Measurements from ENCODE around the gene AIMP1.

The AIMP1 gene

DNA sequence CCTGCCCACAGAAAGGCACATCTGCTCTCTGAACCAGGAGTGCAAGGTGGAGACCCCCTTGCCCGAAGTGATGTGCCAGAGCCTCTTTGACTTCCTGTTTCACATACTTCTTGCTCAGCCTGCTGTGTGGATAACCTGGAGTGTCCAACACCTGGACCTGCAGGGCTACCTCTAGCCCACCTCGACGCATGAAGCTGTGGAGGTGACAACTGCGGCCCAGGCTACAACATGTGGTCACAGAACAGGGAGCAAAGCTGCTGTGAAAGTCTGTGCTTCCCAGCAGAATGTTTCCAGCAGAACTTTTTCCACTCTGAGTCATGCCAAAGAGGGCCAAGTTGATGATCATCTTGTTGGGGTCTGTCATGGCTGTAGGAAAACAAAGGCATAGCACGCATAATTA, 50.7 kb downstream of the AIMP1 start:
- TF ChIP-seq, protein P1, sequence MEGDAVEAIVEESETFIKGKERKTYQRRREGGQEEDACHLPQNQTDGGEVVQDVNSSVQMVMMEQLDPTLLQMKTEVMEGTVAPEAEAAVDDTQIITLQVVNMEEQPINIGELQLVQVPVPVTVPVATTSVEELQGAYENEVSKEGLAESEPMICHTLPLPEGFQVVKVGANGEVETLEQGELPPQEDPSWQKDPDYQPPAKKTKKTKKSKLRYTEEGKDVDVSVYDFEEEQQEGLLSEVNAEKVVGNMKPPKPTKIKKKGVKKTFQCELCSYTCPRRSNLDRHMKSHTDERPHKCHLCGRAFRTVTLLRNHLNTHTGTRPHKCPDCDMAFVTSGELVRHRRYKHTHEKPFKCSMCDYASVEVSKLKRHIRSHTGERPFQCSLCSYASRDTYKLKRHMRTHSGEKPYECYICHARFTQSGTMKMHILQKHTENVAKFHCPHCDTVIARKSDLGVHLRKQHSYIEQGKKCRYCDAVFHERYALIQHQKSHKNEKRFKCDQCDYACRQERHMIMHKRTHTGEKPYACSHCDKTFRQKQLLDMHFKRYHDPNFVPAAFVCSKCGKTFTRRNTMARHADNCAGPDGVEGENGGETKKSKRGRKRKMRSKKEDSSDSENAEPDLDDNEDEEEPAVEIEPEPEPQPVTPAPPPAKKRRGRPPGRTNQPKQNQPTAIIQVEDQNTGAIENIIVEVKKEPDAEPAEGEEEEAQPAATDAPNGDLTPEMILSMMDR (IDR thresholded peaks at IDR 0.05; ENCODE audit: extremely low read depth, missing control alignments), result no peak
- no peak for DNase-seq (ENCODE audit: low spot score)

DNA sequence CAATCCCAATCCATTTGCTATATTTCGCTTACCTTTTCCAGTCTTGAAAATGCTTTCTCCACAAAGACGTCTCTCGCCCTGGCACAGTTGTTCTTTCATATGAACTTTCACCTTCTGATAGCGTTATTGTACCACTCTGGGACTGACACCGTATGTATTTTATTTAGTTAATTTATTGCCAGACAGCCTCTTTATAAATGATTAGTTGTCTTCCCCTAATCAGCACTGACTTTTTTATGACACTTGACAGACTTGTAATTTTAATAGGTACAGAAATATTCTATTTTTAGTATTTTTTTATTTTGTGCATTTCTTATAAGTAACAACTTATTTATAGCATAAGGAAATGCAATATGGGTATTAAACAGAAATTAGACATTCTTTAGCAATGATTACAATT, 52.3 kb downstream of the AIMP1 start, which contains the start of gene GIMD1:
Gene GIMD1 (minus strand): TSS at position 101 of the 400 bp plus-strand sequence. CDS start 1,343 bp downstream, outside the sequence.
- no peak for DNase-seq (ENCODE audit: low spot score)
- TF ChIP-seq, protein P1 (IDR thresholded peaks at IDR 0.05; ENCODE audit: extremely low read depth, missing control alignments), result no peak

DNA sequence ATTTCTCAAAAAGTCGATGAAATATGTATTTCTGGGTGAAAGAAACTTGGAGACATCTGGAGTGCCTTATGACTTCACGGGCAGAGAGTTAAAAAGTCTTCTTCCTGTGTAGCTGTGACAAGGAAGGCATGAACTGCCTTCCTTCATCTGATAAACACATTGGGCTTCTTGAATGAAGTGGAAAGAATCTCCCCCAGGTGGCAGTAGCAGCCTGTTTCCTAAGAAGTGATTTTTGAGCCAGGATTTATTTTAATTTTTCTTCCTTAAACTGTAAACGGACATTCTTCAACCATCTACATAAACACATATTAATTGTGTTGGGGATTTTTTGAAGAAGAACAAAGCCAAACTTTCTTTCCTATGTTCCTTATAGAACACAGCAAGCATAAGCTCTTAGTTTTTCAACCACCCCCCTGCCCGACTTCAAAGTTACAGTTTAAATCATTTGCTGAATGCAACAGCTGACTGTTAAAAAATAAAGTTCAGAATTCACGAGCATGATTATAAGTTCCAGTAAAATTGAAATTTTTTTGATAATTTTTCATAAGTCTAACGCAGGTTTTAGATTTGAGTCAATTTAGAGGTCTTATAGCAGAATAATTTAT, 53.2 kb downstream of the AIMP1 start:
- DNase-seq (ENCODE audit: low spot score), result peak; percentile 28
- TF ChIP-seq, protein P1 (IDR thresholded peaks at IDR 0.05; ENCODE audit: extremely low read depth, missing control alignments), result peak; percentile 10

DNA sequence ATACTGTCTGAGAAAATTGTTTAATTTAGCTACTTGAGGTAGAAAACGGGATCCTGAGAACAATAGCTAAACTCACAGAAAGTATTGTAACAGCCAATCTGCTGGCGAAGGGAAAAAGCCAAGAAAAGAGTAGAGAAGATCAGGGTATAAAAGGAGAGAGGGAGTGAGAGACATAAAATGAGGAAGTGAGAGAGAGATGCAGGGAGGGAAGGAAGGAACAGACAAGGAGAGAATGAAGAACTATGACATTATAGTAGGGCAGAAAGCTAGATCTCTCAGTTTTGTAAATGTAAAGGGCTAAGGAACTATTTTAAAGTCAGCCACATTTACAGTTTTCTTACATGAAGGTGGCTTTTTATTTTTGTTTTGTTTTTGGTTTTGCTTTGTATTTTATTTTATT, 53.9 kb downstream of the AIMP1 start:
- TF ChIP-seq, protein P1 (IDR thresholded peaks at IDR 0.05; ENCODE audit: extremely low read depth, missing control alignments), result no peak
- no peak for DNase-seq (ENCODE audit: low spot score)

DNA sequence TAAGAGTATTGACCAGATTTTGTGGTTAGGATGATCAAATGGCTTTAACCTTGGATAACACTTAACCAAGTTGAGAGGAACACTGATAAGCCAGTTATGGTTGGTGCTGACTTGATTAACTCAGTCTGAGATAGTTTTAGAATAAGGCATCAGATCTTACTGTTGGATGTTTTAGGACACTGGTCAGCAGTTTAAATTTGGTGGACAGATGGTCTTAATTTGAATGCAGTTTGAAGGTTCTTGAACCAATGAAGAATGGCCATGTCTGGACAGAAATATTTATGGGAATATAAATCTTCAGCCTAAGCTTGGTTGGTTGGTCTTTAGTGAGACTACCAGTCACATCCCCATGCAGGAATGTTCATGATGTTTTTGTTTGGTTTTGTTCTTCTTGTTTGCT, 54.8 kb downstream of the AIMP1 start:
- DNase-seq (ENCODE audit: low spot score), result no peak
- TF ChIP-seq, protein P1 (IDR thresholded peaks at IDR 0.05; ENCODE audit: extremely low read depth, missing control alignments), result no peak

DNA sequence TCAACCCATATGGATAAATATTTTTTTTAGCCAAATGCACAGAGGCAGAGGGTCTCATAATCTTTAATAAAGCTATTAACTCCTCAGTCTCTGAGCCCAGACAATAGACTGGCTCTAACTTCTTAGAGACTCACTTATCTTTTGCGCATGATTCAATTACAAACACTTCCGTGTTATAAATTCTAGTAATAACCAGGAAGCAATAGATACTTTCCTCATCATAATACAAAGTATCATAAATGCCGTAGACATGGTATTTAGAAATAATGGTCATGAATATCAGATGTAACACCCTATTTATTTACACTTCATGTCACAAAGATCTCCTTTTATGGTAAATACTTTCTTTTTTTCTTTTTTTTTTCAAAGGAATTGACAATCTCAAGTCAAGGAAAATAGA, 56.7 kb downstream of the AIMP1 start:
- TF ChIP-seq, protein P1 (IDR thresholded peaks at IDR 0.05; ENCODE audit: extremely low read depth, missing control alignments), result no peak
- no peak for DNase-seq (ENCODE audit: low spot score)

DNA sequence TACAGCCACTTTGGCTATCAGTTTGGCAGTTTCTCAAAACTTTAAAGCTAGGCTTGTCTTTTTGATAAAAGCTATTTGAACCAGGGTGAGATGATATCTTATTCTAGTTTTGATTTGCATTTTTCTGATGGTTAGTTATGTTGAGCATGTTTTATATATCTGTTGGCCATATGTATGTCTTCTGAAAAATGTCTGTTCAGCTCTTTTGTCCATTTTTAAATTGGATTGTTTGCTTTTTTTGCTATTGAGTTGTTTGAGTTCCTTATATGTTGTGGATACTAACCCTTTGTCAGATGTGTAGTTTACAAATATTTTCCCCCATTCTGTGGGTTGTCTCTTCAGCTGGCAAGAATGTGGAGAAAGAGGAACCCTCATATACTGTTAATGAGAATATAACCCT, 63.8 kb downstream of the AIMP1 start:
- TF ChIP-seq, protein P1 (IDR thresholded peaks at IDR 0.05; ENCODE audit: extremely low read depth, missing control alignments), result no peak
- no peak for DNase-seq (ENCODE audit: low spot score)
